GM12874 (cell line): Measurements from ENCODE around the gene AMELX.

Experiments
- TF ChIP-seq, protein P1 (sequence below): IDR thresholded peaks from 2 replicates; pipeline ENCODE4 v1.5.1; 2011; ENCODE audit warnings: low read depth, mild to moderate bottlenecking, control low read depth, low read length, moderate library complexity; ENCODE audit not compliant: insufficient read depth

Gene AMELX

DNA sequence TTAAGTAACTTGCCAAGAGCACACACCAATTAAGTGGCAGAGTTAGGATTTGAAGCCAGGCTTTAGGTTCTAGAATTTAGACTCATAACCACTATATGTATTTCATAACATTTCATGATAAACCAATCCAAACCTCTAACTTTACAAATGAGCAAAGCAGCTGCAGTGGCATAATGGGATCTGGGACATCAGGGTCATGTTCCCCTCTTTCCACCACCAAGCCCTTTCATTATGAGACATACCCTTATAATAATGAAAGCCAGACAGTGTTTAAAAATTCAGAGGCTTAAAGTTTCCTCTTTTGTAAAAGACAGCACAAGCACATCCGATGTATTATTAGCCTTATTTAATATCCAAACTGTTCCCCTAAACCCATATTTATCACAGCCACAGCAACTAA is 28.3 kb upstream of the AMELX start:
- TF ChIP-seq, protein P1, sequence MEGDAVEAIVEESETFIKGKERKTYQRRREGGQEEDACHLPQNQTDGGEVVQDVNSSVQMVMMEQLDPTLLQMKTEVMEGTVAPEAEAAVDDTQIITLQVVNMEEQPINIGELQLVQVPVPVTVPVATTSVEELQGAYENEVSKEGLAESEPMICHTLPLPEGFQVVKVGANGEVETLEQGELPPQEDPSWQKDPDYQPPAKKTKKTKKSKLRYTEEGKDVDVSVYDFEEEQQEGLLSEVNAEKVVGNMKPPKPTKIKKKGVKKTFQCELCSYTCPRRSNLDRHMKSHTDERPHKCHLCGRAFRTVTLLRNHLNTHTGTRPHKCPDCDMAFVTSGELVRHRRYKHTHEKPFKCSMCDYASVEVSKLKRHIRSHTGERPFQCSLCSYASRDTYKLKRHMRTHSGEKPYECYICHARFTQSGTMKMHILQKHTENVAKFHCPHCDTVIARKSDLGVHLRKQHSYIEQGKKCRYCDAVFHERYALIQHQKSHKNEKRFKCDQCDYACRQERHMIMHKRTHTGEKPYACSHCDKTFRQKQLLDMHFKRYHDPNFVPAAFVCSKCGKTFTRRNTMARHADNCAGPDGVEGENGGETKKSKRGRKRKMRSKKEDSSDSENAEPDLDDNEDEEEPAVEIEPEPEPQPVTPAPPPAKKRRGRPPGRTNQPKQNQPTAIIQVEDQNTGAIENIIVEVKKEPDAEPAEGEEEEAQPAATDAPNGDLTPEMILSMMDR, result no peak

DNA sequence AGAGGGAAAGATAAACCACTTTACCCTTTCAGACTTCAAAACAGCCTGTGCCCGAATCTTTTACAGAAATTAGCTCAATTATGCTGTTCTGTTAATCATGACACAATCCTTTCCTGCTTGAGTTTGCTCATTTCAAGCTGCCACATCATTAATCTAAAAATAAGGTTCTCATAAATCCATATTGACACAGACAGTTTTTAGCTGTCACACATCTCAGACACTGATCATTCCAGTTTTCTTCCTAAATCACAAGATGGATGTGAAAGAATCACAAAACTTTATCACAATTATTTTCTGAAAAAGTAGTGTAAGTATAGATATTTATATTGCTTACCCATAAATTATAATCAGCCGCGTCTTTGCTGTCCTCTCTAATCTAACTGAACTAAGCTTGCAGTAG is 27.9 kb upstream of the AMELX start:
- TF ChIP-seq, protein P1, result no peak

DNA sequence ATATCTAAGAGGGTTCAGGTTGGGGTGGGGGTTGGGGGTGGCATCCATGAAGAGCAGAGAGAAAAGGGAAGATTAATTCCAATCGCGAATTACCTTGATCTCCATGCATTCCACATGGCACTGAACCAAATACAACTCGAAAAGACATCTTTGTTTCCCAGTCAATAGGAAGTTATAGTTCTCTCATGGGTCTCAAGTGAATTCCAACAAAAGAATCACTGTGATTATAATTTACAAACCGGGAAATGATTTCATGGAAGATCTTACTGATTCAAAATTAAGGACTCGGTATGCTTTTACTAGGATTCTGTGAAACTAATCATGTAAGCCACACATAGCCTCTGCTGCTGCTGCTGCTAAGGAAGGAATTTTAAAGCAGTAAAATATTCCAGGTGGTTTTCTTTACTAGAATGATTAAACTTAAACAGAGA is 26.6 kb upstream of the AMELX start:
- TF ChIP-seq, protein P1, result no peak

DNA sequence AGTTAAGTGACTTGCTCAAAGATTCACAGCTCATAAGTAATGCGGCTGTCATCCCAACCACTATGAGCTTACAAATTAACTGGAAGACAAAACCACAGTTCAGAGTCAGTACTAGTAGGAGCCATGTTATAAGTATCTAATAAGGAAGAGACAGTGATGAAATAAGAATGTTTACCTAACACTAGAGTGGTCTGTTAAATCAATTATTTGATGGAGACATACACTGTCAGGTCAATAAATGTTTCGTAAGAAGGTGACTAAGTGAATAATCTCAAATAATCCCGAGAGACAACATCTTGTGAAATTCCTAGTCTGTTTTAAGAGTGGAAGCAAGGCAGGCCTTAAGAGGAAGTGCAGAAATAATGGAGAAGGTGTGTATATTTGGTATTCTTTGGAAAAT is 25.8 kb upstream of the AMELX start:
- TF ChIP-seq, protein P1, result no peak

DNA sequence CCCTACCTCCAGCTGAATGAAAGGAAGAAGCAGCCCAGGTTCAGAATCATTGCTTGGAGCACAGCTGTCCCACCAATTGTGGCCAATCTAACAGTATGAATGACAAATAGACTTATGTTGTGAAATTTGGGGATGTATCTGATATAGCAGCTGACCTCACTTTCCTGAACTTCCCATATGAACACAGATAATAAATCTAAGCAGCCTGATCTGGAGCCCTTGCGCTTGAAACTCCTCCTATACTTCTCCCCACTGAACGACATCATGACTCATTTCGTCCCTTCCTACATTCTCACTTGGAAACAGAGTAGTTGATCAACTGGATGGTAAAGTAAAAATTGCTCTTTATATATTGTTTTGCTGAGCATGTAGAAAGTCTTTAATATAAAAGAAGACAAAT is 24.2 kb upstream of the AMELX start:
- TF ChIP-seq, protein P1, result no peak

DNA sequence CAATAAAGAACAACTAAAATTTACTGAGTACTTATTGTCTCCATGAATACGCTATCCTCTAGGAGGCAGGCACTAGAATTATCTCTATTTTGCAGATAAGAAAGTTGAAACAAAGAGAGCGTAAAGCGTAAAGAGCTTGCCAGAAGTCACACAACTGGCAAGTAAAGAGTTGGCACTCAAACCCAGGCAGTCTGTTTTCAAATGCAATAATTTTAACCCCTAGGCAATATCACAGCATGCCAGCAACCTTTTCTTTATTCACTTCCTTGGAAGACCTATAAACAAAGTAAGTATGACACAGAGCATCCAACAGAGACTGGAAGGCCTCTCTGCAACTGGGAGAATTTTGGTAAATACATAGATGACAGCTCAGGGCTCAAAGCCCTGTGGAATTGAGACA is 23.2 kb upstream of the AMELX start:
- TF ChIP-seq, protein P1, result no peak

DNA sequence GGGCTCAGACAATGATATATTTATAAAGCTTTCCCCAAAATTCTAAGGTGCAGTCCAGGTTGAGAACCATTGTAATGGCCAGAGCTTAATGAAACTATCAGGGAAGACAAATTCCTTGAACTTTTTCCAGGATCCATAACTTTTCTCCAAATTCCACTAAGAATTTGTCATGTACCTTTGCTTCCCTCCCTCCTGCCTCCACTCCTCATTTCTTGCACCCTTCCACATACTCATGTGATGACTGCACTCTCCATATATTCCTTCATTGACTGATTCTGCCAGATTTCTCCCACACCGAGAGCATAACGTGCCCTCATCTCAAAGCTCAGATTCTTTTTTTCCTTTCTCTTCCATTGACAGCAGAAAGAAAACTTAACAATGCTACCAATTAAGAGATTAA is 20.9 kb upstream of the AMELX start:
- TF ChIP-seq, protein P1, result no peak

DNA sequence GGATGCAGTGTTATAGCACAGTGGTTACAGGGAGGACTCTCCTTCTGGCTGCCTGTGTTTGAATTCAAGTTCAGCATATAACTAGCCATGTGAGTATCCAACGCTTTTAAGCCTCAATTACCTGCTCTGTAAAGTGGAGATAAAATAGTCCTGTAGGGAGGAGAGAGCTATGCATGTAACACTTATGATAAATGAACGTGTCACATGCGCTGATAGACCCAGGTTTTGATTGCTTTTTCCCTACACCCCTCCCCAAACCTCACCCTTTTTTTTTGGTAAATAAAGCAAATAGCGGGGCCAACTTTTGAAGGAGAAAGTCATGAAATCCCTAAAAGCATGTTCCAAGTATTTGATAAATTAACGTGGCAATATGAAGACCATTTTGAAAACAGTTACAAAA is 20.4 kb upstream of the AMELX start:
- TF ChIP-seq, protein P1, result no peak
